GM18867 (cell line): Measurements from ENCODE around the gene RNF103.
A peak's percentile ranks its signal among the peaks of the same experiment; 100 is the strongest.
"Not testable (repeated sequence)": the region's sequence is repeated elsewhere in the genome, so short reads cannot be mapped to it uniquely, and the experiment has no call there.

Experiments
- ATAC-seq: cut with Tn5 transposase; IDR thresholded peaks from one replicate; pipeline ENCODE4 v1.9.1; 2021; ENCODE audit warnings: mild to moderate bottlenecking, moderate library complexity; ENCODE audit not compliant: unreplicated experiment

The RNF103 gene, protein sequence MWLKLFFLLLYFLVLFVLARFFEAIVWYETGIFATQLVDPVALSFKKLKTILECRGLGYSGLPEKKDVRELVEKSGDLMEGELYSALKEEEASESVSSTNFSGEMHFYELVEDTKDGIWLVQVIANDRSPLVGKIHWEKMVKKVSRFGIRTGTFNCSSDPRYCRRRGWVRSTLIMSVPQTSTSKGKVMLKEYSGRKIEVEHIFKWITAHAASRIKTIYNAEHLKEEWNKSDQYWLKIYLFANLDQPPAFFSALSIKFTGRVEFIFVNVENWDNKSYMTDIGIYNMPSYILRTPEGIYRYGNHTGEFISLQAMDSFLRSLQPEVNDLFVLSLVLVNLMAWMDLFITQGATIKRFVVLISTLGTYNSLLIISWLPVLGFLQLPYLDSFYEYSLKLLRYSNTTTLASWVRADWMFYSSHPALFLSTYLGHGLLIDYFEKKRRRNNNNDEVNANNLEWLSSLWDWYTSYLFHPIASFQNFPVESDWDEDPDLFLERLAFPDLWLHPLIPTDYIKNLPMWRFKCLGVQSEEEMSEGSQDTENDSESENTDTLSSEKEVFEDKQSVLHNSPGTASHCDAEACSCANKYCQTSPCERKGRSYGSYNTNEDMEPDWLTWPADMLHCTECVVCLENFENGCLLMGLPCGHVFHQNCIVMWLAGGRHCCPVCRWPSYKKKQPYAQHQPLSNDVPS

DNA sequence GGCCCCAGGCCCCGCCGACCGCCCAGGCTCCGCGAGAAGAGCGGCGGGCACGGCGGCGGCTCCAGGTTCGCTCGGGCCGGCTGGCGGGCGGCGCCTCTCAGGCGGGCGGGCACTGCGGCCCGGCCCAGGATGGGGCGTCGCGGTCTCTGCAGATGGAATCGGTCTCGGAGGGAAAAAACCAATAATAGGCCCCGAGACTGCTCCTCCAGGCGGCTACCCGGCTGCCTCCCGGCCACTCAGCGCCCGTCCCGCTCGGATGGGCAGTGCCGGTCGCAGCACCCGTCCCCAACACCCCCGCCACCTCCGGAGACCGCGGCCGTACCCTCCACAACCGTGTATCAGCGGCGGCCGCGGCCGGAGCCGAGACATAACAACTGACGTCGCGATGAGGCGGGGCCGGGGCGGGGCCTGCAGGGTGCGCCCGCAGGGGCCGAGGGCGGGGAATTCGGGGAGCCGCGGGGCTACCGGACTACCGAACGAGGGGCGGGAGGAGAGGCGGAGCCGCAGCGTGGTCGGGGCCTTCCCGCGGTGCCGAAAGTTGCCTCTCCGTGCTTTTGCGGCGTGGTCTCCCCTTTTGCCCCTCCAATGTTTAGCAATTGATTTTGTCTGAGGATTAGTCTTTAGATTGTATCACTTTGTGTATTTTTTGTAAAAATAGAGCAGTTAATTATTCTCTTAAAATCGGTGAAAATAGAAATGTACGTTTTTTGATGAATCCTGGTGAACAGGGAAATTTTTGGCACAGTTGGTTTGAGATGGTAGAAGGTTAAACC, at the start of gene RNF103:
TSS of gene RNF103 (minus strand) at position 372 of the 773 bp plus-strand sequence. CDS start 979 bp downstream, outside the sequence.
- peak; percentile 83 for ATAC-seq

DNA sequence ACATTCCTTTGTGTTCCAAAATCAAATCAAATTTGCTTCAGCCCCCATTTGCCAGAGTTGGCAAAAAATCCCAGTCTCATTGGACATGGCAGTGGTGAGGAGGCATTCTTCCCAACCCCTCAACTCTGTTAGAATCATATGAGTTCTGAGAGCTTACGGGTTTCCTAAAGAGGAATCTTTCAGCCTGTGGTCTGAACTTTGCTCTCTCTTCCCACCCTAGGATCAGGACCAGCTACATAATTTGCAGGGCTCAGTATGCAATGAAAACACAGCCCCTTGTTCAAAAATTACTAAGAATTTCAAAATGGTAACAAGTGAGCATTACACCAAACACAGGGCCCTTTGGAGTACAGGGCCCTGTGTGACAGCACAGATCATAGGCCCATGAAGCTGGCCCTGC, 49.3 kb upstream of the RNF103 start:
- ATAC-seq = no peak

DNA sequence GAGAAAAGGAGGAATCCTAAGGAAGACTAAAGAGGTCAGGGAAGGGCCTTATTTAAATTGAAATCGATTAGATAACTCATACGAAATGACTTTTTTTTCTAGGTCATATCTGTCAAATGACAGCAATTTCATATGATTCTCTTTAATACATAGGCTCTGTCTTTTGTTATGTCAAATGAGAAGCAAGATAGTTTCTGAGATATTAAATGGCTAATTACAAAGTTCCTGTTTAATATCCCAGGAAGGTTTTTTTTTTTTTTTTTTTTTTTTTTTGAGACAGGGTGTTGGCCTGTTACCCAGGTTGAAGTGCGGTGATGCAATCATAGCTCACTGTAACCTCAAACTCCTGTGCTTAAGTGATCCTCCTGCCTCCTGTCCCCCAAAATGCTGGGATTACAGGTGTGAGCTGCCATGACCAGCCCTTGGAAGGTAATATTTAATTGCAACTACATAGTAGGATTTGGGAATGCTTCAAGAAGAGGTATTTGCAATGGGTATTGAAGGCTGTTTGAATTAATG, 48.4 kb upstream of the RNF103 start:
- no peak for ATAC-seq

DNA sequence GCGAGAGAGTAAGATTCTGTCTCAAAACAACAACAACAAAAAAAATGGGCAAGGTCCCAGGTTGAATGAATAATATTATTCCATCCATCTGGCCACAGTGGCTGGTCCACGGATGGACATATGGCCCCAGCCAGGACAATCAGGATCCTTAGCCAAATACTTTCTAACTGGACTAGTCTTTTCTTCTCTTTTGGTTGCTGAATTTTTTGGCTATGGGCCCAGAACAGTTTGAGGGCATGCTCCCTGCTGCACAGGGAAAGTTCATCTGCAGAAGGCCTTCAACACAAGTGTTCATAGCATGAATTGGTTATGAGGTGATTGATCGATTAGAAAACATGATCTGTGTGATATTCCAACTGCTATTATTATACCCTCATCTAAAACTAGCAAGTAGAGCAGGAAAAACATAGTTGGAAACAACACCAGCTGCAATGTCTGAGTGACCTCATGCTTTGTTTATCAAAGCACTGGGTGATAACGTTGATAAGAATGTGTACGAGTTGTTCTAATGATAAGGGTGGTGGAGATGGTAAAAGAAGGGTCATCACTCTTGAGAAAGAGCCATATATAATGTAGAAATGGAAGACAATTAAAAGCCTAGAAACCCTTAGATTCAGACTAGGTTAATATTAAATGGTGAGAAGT, 47.8 kb upstream of the RNF103 start:
- ATAC-seq = no peak

DNA sequence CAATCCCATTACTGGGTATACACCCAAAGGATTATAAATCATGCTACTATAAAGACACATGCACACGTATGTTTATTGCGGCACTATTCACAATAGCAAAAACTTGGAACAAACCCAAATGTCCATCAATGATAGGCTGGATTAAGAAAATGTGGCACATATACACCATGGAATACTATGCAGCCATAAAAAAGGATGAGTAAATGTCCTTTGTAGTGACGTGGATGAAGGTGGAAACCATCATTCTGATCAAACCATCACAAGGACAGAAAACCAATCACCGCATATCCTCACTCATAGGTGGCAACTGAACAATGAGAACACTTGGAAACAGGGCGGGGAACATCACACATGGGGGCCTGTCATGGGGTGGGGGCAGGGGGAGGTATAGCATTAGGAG, 45.7 kb upstream of the RNF103 start:
- not testable (repeated sequence) for ATAC-seq

DNA sequence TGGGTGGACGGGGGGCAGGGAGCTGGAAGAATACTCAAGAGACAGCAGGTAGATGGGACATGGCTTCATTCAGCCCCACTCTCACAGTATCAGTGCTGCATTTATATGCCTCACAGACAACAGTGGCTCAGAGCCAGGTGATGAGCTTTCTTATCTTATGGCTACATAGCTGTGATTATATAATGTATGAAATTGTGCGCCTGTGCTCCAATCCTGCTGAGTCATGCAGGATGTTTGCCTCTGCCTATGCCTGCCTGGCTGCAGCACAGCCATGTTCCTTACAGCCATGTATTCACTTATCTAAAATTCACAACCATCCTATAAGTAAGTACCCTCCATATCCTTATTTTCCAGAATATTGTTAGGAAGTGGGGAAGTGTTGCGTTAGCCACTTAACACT, 37.7 kb upstream of the RNF103 start:
- ATAC-seq = no peak

DNA sequence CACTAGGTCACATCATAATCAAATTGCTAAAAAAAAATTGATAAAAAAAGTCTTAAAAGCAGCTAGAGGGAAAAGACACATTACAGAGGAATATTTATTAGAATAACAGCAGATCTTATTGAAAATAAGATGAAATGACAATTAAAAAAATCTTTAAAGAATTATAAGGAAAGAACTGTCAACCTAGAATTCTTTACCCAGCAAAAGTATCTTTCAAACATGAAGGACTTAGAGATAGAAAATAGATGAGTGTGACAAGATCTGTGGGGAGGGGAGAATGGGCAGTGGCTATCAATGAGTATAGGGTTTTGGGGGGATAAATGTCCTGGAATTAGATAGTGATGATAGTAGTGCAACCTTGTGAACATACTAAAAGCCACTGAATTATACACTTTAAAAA, 26.5 kb upstream of the RNF103 start:
- ATAC-seq = no peak

DNA sequence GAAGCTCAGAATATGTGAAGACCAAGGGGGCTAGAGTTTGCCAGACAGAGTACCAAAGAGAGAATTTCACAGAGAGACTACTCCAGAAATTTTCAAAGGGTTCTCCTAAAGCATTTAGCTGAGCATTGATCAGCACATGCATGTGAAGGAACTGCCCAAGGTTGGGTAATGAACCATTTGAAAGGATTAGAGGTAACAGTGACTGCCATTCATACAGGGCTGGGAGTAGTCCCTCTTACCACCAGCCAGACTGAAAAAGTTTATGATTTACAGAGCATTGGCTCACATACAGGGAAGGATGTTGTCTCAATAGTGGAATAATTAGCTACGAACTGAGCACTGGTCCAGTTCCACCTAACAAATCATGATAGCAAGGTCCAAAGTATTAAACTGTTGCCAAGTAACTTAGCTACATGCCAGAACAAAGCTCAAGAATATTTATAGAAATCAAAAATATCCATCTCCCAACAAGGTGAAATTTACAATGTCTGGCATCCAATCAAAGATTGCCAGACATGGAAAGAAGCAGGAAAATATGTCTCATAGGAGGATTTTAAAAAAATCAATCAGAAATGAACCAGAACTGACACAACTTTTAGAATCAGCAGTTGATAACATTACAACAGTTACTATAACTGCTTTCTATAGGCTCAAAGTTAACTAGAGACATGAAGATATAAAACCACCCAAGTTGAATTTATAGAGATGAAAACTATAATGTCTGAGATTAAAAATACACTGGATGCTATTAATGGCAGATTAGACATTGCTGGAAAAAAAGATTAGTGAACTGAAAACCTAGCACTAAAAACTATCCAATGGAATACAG, 25.7 kb upstream of the RNF103 start:
- ATAC-seq = no peak

DNA sequence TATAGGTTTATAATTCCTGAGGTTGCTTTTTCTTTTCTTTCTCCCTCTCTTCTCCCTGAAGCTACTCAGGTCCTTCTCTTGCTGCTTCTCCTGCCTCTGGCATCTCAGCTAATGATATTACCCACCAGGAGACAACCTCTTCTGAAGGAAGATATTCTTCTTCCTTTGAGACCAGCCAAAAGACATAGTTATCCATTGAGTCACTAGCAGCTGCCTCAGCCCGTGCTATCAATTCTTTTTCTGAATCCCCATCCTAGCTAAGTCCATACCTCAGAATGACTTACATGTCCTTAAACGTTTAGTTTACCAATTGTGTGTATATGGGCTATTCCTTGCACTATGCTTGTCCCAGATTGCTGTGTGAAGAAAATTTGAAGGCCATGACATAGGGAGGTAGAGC, 25.0 kb upstream of the RNF103 start:
- no peak for ATAC-seq

DNA sequence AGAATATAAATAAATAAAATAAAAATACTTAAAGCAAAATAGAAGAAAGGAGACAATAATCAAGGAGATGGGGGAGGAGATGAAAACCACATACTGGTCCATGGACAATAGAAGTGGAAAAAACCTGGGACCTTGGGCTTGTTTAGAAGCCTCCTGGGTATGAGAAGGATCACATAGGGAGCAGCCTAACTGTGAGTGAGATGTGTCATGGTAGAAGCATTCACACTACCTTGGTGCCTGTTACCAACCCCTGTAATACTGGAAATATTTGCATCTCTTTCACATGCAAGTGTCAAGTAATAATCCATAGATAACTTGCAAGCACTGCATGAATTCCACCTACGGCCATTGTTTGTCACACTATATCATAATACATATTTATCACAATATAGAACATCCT, 23.2 kb upstream of the RNF103 start:
- ATAC-seq = no peak

DNA sequence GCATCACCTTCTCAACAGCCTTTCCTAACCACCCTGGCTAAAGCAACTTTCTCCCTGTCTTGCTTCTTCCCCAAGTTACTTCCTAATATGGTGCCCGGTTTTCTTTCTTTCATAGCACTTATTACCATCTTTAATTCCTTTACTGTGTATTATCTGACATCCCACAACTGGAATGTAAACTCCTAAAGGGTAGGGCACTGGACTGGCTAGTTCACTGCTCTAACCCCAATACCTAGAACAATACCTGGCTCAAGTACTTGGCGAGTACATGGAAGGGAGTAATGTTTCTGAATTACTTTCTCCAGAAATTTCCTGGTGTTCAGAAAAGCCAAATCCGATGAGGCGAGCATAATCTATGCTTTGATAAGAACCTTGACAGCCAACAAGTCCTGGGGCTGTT, 22.7 kb upstream of the RNF103 start:
- no peak for ATAC-seq

DNA sequence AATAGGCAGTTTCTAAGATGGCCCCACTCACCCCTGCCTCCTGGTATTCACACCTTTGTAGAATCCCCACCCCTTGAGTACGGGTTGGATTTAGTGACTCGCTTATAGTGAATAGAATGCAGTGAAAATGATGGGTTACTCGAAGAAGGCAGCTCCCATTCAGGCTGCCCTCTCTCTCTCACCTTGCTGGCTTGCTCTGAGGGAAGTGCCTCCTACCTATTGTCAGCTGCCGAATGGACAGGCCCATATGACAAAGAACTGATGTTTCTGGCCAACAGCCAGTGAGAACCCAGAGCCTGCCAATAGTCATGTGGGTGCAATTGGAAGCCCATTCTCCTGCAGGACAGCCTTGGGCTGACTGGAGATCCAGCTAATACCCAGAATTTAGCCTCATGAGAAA, 22.1 kb upstream of the RNF103 start:
- ATAC-seq = no peak

DNA sequence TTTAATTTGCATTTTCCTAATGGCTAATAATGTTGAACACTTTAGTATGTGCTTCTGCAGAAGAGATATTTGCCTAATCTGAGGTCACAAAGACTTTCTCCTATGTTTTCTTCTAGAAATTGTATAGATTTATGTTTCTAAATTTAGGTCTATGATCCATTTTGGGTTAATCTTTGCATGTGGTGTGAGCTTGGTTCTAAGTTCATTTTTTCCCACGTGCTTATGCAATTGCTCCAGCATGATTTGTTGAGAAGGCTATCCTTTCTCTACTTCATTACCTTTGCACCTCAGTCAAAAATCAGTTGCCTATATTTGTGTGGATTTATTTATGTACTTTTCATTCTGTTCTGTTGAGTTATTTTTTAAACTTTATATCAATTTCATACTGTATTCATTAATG, 15.0 kb upstream of the RNF103 start:
- no peak for ATAC-seq

DNA sequence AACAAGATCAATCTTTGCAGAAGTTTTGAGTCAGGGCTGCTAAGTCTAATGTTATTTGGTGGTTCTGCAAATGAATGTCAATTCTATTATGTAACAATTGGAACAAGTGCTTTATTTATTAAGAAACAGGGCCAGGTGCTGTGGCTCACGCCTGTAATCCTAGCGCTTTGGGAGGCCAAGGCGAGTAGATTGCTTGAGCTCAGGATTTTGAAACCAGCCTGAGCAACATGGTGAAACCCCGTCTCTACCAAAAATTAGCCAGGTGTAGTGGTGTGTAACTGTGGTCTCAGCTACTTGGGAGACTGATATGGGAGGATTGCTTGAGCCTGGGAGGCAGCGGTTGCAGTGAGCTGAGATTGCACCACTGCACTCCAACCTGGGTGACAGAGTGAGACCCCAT, 13.2 kb upstream of the RNF103 start:
- no peak for ATAC-seq

DNA sequence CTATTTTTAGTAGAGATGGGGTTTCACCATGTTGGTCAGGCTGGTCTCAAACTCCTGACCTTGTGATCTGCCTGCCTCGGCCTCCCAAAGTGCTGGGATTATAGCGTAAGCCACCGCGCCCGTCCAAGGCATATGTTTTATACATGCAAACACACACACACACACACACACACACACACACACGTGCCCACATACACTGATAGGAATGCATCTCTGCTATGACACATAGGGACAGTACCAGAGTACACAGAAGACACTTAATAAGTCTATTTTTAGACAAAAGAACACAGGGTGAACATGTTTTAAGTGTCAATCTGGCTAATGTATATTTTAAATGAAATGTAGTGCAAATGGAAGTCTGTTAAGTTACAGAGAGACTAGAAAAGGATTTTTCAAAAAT, 10.7 kb upstream of the RNF103 start:
- ATAC-seq = no peak

DNA sequence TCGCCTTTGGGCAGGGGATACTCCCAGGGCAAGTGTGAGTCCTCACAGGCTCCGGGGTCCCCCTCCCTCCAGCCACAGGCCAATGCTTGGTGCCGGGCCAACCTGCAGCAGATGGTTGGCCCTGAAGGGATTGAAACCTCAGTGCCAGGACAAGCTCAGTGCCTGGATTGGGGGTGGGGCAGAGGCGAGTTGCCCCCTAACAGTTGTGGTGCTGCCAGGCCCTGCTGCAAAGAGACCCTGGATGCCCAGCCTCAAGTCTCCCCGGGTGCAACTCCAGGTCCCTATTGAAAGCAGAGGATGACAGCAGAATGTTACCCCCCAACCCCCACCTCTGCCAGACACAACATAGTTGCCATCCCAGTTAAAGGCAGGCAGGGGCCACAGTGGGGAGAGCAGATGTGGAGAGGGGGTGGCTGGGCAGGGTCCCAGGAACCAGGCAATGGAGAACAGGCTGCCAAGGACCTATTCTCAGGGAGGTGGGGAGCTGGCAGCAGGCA, 9.5 kb upstream of the RNF103 start:
- no peak for ATAC-seq

DNA sequence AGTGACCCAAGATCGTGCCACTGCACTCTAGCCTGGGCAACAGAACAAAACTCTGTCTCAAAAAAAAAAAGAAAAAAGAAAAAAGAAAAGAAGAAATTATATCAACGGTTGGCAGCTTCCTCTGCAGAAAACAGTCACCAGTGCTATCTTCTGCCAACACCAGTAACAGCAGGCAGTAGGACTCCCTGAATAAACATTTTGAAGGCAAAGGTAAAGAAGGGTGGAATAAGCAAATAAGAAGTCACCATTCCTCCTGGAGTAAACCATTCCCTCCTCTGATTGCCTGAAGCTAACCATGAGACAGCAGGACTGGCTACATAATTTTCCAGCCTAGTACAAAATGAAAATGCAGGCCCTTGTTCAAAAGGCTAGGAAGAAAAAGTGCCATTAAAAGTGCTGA, 9.0 kb upstream of the RNF103 start:
- ATAC-seq = no peak

DNA sequence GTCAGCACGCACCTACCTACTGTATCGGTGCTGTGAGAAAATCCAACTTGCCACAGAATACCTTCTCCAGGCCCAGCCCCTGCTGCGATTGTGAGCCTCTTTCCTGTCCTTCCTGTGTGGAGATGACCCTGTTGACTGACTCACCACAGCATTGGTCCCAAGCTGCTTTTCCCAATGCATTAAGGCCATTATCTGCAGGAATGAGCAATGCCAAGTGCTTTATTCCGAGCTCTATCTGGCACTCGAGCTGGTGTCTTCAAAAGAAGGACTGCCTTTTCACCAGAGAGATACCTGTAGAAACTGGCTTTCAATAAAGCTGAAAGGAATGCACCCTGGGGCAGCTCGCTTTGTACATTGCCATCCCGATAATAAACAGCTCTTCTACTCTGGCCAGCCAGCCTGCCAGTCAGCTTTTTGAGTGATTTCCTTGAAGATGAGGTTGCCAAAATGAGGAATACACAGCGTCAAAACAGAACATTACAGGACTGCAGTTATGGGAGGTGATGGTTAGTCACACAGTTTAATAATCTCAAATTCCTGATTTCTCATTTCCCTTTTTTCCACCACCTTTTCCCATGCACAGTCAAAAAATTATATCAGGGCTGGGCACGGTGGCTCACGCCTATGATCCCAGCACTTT, 8.3 kb upstream of the RNF103 start:
- ATAC-seq = no peak

DNA sequence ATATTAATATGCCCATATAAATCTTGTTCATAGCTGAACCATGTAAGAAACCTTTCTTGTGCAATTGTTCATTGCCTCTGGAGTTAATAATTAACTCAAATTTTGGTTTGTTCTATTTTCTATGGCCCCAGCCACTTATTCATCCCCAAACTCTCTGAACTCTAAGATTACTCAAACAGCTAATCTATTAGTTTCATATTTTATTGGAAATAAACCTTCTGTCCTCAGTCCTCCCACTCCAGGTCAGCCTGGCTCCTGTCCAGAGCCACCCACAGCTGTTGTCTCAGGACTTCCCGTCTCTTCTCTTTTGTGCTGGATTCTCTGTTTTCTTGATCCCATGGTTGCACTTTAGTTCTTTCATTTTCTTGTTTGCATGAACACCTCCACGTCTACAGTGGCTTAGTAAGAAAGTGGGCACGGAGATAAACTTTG, 4.4 kb upstream of the RNF103 start:
- ATAC-seq = no peak
